Spleen (tissue), 7 donors: ENCODE data around the gene PDGFC.

Source experiments
- POLR2A ChIP-seq, 3 donors: fragments of 450-650 bp; IDR thresholded peaks; one replicate each; pipeline ENCODE4 v1.5.1; 2017; ENCODE audit warnings: antibody characterized with exemption in 3 of 3, mild to moderate bottlenecking in 1 of 3
- POLR2AphosphoS5 ChIP-seq, 3 donors: sonication (generic); formaldehyde crosslinking; IDR thresholded peaks; one replicate each; pipeline ENCODE4 v1.5.1; 2017; ENCODE audit warnings: antibody characterized with exemption in 3 of 3
- TF ChIP-seq, protein P1 (sequence below), 11 experiments: fragments of 200-600 bp in 7 of 11; fragments of 450-650 bp in 4 of 11; sonication (generic) in 4 of 11; IDR thresholded peaks in 8 of 11; conservative IDR thresholded peaks in 3 of 11; 1 replicate in 7 of 11; 2 replicates in 4 of 11; pipeline versions ENCODE4 v1.4.0 to v1.8.0; 2016 to 2021; ENCODE audit warnings: antibody characterized with exemption in 11 of 11, inconsistent platforms in 4 of 11, mild to moderate bottlenecking in 1 of 11
- donor health status: DM: no; HTN: no; CAD: no; lungs with moderate emphysema.
- donor health status: DM: no; HTN: no; CAD: no.
- donor health status: DM: no; HTN: no; CAD: no.

DNA sequence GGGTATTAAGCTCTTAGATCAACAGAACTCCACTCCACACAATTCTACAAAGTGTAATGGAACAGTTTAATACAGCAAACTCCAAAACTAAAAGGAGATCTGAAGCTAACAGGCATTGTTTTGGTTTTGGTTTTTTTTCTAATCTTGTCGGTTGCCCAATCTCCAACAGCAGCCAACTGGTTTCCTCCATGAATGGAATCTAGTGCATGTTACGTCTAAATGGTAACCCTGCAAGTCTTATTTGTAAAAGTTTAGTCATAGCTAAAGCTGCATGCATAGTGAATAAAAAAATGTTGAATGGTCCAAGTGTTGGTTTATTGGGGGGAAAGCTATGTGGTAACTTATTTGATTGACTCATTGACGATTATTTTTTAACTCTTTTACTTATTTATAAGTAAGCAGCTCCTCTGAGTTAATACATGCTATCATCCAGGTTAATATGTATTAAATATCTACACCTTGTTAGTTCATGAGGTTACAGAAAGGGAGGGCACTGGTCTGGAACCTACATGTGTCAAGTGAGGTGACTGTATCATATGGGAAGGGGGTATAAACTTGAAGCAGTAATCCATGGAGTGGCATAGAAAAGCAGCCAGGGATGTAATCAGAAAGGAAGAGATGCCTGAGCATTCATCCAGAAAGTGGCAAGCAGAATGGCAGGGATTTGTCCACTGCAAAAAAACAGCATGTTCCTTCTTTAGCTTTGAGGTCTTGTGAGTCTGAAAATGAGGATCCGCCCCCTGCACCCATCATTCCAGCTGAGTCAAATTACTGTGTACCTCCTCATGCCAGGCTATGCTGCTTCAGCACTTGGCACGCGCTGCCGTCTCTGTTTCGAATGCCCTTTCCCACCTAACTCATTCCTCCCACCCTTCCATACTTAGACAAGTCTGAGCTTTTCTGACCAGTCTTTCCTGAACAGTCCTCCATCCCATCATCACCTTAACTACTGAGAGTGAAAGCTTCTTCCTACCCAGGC lies 81.7 kb downstream of the PDGFC start:
- TF ChIP-seq, protein P1, sequence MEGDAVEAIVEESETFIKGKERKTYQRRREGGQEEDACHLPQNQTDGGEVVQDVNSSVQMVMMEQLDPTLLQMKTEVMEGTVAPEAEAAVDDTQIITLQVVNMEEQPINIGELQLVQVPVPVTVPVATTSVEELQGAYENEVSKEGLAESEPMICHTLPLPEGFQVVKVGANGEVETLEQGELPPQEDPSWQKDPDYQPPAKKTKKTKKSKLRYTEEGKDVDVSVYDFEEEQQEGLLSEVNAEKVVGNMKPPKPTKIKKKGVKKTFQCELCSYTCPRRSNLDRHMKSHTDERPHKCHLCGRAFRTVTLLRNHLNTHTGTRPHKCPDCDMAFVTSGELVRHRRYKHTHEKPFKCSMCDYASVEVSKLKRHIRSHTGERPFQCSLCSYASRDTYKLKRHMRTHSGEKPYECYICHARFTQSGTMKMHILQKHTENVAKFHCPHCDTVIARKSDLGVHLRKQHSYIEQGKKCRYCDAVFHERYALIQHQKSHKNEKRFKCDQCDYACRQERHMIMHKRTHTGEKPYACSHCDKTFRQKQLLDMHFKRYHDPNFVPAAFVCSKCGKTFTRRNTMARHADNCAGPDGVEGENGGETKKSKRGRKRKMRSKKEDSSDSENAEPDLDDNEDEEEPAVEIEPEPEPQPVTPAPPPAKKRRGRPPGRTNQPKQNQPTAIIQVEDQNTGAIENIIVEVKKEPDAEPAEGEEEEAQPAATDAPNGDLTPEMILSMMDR (IDR thresholded peaks at IDR 0.05 in 8 of 11, conservative IDR thresholded peaks at IDR 0.05 in 3 of 11), result no peak
- TF ChIP-seq POLR2A (IDR thresholded peaks at IDR 0.05) (no peak), POLR2AphosphoS5 (IDR thresholded peaks at IDR 0.05) (peak in 1 of 3 donors; percentile 20)
